H1 (cell line): ENCODE measurements around the gene DNAH10. TPM values are rescaled to one million over a fixed set of nuclear protein-coding genes. Genes with fewer than 3 reads are reported as not detected.

Experiments used
- CHD2 ChIP-seq: IDR thresholded peaks from 2 replicates; pipeline ENCODE4 v1.6.1; 2012; ENCODE audit warnings: low read length, improper control_type of control experiment
- EP300 ChIP-seq, 2 experiments: IDR thresholded peaks; 1 replicate in 1 of 2; 2 replicates in 1 of 2; pipeline ENCODE4 v1.6.1; 2011 to 2012; ENCODE audit warnings: low read depth in 2 of 2, low read length in 2 of 2, mild to moderate bottlenecking in 2 of 2, borderline replicate concordance in 1 of 2, inconsistent platforms in 1 of 2, moderate library complexity in 1 of 2
- NANOG ChIP-seq: IDR thresholded peaks from 2 replicates; pipeline ENCODE4 v1.6.1; 2011; ENCODE audit warnings: low read length, low read depth, mild to moderate bottlenecking, inconsistent platforms; ENCODE audit not compliant: insufficient read depth, poor library complexity, severe bottlenecking
- RAD21 ChIP-seq, 2 experiments: IDR thresholded peaks in 1 of 2; conservative IDR thresholded peaks in 1 of 2; 2 replicates each; pipeline ENCODE4 v1.6.1; 2011; ENCODE audit warnings: low read depth in 2 of 2, low read length in 2 of 2, improper control_type of control experiment in 1 of 2, inconsistent platforms in 1 of 2, mild to moderate bottlenecking in 1 of 2, moderate library complexity in 1 of 2
- RFX5 ChIP-seq: IDR thresholded peaks from 2 replicates; pipeline ENCODE4 v1.6.1; 2011; ENCODE audit warnings: low read depth, low read length, improper control_type of control experiment, borderline replicate concordance
- polyA plus RNA-seq, 7 experiments: library from polyadenylated mRNA; depleted of rRNA in 3 of 7; stranded (reverse) in 5 of 7; unstranded in 2 of 7; fragments of >200 nt in 5 of 7; fragments of 200-250 nt in 2 of 7; gene quantifications; 1 replicate in 5 of 7; 2 replicates in 1 of 7; 4 replicates in 1 of 7; pipeline versions ENCODE4 v1.2.1 to v1.2.3, GENCODE V29; 2011 to 2013; ENCODE audit warnings: missing spikeins in 2 of 7, mixed read lengths in 2 of 7
- total RNA-seq: library from RNA; stranded (reverse); fragmentation: NEBNext Ultra II Directional; extraction: Animal tissue kit (Norgen Biotek cat#: 25700); gene quantifications from 2 replicates; pipeline ENCODE4 v1.2.1, GENCODE V29; 2021
- TF ChIP-seq, protein P1 (sequence below): fragments of 300-600 bp; sonication (generic); IDR thresholded peaks from 2 replicates; pipeline ENCODE4 v1.7.1; 2012; ENCODE audit warnings: low read length, moderate library complexity, mild to moderate bottlenecking, inconsistent platforms; ENCODE audit not compliant: insufficient replicate concordance

DNAH10 gene
- total and polyA plus RNA-seq, 2 of the 8 experiments (the other 6 are each of a cell fraction or from before 2014, with no cell fraction given) = 0.02 to 0.24 TPM

DNA sequence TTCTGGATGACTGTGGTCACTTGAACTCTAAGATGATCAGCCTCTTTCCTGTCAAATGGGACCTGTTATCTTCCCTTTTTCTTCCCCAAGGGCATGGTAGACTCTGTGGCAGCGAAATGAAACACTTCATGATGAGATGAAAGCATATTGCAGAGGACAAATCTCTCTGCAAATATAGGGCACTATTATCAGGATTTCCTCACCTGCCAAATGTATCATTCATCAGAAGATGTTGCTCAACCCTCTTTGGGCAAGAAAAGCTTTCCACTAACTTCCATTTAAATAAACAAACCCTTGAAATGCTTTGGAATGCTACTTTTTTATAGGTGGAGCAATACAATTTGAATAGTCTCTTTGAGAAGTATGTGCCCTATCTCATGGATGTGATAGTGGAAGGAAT is 105.0 kb downstream of the DNAH10 start (continued):
- TF ChIP-seq, protein P1, sequence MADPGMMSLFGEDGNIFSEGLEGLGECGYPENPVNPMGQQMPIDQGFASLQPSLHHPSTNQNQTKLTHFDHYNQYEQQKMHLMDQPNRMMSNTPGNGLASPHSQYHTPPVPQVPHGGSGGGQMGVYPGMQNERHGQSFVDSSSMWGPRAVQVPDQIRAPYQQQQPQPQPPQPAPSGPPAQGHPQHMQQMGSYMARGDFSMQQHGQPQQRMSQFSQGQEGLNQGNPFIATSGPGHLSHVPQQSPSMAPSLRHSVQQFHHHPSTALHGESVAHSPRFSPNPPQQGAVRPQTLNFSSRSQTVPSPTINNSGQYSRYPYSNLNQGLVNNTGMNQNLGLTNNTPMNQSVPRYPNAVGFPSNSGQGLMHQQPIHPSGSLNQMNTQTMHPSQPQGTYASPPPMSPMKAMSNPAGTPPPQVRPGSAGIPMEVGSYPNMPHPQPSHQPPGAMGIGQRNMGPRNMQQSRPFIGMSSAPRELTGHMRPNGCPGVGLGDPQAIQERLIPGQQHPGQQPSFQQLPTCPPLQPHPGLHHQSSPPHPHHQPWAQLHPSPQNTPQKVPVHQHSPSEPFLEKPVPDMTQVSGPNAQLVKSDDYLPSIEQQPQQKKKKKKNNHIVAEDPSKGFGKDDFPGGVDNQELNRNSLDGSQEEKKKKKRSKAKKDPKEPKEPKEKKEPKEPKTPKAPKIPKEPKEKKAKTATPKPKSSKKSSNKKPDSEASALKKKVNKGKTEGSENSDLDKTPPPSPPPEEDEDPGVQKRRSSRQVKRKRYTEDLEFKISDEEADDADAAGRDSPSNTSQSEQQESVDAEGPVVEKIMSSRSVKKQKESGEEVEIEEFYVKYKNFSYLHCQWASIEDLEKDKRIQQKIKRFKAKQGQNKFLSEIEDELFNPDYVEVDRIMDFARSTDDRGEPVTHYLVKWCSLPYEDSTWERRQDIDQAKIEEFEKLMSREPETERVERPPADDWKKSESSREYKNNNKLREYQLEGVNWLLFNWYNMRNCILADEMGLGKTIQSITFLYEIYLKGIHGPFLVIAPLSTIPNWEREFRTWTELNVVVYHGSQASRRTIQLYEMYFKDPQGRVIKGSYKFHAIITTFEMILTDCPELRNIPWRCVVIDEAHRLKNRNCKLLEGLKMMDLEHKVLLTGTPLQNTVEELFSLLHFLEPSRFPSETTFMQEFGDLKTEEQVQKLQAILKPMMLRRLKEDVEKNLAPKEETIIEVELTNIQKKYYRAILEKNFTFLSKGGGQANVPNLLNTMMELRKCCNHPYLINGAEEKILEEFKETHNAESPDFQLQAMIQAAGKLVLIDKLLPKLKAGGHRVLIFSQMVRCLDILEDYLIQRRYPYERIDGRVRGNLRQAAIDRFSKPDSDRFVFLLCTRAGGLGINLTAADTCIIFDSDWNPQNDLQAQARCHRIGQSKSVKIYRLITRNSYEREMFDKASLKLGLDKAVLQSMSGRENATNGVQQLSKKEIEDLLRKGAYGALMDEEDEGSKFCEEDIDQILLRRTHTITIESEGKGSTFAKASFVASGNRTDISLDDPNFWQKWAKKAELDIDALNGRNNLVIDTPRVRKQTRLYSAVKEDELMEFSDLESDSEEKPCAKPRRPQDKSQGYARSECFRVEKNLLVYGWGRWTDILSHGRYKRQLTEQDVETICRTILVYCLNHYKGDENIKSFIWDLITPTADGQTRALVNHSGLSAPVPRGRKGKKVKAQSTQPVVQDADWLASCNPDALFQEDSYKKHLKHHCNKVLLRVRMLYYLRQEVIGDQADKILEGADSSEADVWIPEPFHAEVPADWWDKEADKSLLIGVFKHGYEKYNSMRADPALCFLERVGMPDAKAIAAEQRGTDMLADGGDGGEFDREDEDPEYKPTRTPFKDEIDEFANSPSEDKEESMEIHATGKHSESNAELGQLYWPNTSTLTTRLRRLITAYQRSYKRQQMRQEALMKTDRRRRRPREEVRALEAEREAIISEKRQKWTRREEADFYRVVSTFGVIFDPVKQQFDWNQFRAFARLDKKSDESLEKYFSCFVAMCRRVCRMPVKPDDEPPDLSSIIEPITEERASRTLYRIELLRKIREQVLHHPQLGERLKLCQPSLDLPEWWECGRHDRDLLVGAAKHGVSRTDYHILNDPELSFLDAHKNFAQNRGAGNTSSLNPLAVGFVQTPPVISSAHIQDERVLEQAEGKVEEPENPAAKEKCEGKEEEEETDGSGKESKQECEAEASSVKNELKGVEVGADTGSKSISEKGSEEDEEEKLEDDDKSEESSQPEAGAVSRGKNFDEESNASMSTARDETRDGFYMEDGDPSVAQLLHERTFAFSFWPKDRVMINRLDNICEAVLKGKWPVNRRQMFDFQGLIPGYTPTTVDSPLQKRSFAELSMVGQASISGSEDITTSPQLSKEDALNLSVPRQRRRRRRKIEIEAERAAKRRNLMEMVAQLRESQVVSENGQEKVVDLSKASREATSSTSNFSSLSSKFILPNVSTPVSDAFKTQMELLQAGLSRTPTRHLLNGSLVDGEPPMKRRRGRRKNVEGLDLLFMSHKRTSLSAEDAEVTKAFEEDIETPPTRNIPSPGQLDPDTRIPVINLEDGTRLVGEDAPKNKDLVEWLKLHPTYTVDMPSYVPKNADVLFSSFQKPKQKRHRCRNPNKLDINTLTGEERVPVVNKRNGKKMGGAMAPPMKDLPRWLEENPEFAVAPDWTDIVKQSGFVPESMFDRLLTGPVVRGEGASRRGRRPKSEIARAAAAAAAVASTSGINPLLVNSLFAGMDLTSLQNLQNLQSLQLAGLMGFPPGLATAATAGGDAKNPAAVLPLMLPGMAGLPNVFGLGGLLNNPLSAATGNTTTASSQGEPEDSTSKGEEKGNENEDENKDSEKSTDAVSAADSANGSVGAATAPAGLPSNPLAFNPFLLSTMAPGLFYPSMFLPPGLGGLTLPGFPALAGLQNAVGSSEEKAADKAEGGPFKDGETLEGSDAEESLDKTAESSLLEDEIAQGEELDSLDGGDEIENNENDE = no peak
- TF ChIP-seq RAD21 (IDR thresholded peaks at IDR 0.05 in 1 of 2, conservative IDR thresholded peaks at IDR 0.05 in 1 of 2; ENCODE audit: low read depth in 2 of 2, low read length in 2 of 2) (no peak), RFX5 (no peak), EP300 (IDR thresholded peaks at IDR 0.05; ENCODE audit: borderline replicate concordance in 1 of 2, low read depth in 2 of 2, low read length in 2 of 2) (no peak), NANOG (no peak), CHD2 (no peak)
